Germinal center (tissue), 1 donor: Measurements from ENCODE around the gene DEF6.

Experiments used
- DNase-seq: peaks from one replicate; pipeline ENCODE4 v3.0.0; 2012; ENCODE audit warnings: mixed read lengths, low spot score

The DEF6 gene, protein sequence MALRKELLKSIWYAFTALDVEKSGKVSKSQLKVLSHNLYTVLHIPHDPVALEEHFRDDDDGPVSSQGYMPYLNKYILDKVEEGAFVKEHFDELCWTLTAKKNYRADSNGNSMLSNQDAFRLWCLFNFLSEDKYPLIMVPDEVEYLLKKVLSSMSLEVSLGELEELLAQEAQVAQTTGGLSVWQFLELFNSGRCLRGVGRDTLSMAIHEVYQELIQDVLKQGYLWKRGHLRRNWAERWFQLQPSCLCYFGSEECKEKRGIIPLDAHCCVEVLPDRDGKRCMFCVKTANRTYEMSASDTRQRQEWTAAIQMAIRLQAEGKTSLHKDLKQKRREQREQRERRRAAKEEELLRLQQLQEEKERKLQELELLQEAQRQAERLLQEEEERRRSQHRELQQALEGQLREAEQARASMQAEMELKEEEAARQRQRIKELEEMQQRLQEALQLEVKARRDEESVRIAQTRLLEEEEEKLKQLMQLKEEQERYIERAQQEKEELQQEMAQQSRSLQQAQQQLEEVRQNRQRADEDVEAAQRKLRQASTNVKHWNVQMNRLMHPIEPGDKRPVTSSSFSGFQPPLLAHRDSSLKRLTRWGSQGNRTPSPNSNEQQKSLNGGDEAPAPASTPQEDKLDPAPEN

DNA sequence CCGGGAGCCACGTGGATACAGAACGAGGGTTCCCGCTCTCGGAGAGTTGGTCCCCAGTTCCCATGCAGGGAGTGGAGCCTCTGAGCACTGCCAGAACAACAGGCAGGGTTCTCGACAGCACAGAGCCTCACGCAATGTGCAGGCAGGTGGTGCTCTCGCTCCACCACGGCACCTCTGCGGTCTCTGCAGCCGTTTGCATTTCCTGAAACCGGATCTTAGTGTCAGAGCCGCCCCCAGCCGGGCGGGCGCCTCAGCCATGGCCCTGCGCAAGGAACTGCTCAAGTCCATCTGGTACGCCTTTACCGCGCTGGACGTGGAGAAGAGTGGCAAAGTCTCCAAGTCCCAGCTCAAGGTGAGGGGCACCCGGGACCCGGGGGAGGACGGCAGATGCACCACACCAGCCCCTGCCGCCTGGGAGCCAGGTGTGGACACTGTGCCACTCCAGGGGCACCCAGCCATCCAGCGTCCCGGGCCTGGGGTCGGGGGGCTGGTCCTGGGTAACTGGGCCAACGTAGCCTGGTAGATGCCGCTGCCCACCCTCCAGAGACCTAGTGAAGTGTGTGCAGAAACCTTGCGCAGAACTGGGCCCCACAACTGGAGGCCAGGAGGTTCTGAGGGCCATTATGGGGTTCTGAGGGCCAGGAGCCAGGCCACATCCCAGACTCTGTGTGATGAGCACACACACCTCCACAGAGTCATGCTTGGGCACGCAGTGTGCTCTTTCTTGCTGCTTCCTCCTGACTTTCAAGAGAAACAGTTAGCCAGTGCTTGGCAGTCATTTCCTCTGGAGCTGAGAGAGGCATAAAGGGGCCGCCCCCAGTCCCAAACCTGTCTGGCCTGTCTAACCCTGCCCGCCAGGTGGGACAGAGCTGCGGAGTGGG is at the start of gene DEF6:
Gene DEF6, plus strand, starts transcription at position 218 of the 881 bp plus-strand sequence. Its CDS starts 39 bp downstream, at position 257.
- DNase-seq, result peak; percentile 91

DNA sequence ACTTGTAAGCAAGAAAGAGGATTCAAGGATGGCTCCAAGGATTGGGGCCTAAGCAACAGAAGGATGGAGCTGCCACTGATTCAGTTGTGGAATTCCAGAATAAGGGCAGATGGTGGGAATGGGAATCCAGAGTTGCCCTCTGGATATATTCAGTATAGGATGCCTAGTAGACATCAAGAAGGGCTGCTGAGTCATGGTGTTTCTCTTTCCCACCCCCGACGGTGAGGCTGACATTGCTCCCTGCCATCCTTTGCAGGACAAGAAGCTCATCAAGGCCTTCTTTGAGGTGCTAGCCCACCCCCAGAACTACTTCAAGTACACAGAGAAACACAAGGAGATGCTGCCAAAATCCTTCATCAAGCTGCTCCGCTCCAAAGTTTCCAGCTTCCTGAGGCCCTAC is 49.3 kb upstream of the DEF6 start:
- no peak for DNase-seq

DNA sequence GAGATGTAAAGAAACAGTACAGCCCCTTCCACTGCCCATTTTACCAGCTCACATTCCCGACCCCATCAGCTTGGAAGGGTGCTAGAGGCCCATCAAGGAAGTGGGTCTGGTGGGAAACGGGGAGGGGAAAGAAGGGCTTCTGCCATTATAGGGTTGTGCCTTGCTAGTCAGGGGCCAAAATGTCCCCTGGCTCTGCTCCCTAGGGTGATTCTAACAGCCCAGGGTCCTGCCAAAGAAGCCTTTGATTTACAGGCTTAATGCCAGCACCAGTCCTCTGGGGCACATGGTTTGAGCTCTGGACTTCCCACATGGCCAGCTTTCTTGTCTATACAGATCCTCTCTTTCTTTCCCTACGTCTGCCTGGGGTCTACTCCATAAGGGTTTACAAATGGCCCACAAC is 48.7 kb upstream of the DEF6 start:
- DNase-seq, result no peak

GRCh38 chr6:35251949-35252348 is 45.7 kb upstream of the DEF6 start:
- no peak for DNase-seq

GRCh38 chr6:35253249-35253648 is 44.4 kb upstream of the DEF6 start:
- no peak for DNase-seq

DNA sequence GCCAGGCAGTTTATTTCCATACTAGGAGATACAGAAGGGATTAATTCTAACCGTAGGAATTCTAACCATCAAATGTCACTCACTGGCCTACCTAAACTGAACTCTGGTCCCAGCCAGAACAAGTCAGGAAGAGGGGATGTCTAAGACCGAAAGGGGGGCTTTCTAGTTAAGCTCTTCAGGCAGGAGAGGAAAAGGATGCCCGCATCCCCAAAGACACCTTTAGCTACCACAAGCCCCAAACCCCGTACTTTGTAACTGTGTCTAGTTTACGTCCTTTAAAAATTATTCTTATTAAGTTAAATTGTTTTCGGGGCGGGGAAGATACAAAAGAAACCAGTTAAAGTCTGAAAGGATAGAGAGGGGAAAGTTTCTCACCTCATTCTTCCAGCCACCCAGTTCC is 39.3 kb upstream of the DEF6 start:
- no peak for DNase-seq

- peak; percentile 75 for DNase-seq
Measured at GRCh38 chr6:35258858-35259193, 38.8 kb upstream of the DEF6 start.

- peak; percentile 94 for DNase-seq
Measured at GRCh38 chr6:35259194-35259947, 38.2 kb upstream of the DEF6 start, which contains the start of gene ZNF76. Gene ZNF76, plus strand, starts transcription at chr6:35259735. Its CDS starts 21,417 bp downstream, at chr6:35281152.

DNA sequence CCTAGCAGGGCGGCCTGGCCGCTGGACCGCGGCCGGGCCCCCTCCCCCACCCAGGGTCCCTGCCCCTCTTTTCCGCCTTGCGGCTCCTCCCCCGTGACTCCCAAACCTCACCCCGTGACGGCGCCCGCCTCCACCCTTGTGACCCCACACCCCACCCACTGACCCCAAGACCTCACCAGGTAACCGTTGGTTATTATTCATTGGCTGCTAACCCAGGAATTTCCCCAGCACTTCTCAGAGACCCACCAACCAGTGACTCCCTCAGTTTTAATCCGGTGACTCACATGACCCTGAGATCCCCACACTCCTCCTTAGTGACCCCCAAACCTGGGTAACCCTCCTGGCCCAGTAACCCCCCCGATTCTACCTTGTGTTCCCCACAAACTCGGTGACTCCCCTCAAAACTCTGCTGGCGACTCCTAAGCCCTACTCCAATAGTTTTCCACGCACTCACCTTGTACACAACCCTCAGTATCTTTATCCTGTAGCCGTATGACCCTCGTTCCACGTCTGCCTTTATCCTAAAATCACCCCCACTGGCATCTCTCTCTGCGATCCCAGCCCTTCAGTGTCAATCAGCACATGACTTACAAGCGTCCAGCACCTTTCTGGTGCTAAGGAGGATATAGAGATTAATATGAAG is 37.5 kb upstream of the DEF6 start:
- peak; percentile 77 for DNase-seq

DNA sequence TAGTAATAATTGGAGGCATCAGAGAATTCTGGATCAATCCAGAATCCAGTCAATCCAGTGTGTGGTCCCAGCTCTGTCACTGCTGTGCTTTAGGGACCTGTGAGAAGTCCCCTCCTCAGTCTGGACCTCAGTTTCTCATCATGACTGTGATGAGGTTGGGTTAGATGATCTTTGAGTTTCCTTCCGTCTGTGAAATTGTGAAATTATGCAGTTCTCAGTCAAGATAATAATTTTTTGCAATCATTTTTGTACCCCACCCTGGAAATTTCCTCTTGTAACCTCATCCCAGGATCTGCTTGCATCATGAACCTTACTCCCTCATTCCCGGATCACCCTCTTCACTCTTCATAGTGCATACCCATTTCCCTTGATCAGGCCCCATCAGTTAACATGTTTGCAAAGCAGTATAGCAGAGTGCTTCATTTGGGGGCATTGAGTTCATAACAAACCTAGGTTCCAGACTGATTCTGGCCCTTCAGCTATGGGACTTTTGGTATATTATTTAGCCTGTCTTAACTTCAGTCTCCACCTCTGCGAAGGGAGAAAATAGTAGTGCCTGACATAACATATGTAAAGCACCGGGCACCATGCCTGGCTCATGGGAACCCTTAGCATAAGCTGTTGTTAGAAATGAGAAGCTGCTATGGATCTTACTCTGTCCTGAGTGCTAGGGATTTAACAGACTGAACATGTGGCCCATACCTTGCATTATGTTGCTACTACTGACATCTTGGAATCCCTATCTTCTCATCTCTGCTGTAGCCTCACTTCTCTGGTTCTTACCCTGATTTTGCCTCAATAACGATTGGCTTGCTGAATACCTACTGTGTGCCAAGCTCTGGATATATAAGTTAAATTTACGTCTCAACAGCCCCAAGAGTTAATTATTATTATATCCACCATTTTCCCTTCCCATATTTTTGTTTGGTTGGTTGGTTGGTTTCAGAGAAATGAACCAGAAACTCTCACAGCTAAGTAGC is 36.7 kb upstream of the DEF6 start:
- DNase-seq, result no peak

GRCh38 chr6:35262596-35262995 is 35.0 kb upstream of the DEF6 start:
- no peak for DNase-seq

DNA sequence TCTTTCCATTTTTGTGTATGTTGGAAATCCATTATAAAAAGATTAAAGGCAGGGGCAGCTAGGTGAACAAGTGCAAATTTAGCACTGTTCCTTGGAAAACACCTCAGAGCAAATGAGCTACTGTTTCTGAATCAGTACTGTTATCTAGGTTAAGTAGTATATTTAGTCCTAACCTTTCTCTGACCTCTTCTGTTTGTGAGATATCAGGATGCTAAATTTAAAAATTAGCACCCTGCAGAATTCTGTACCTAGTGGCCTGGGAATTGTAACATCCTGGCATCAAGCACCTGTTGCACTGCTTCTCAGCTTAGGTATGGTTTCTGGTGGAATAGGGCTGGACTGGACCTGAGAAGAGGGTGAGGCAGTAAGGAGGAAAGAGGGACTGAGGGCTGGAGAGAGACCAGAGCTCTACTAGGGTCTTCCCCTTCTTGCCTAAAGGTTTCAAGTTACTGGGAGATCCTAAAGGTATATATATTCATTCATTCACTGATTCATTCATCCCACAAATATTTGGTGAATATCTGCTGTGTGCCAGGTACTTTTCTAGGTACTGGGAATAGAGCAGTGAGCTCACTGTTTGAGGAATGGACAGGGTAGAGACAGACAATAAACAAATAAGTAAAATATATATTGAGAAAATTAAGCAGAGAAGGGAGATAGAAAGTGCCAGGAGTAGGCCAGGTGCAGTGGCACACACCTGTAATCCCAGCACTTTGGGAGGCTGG is 32.9 kb upstream of the DEF6 start:
- DNase-seq, result no peak

GRCh38 chr6:35265523-35265922 is 32.1 kb upstream of the DEF6 start:
- no peak for DNase-seq

GRCh38 chr6:35267446-35267845 is 30.2 kb upstream of the DEF6 start:
- DNase-seq, result no peak

- DNase-seq, result no peak
Measured at GRCh38 chr6:35267897-35268296, 29.7 kb upstream of the DEF6 start.

GRCh38 chr6:35272005-35272404 is 25.6 kb upstream of the DEF6 start:
- no peak for DNase-seq

DNA sequence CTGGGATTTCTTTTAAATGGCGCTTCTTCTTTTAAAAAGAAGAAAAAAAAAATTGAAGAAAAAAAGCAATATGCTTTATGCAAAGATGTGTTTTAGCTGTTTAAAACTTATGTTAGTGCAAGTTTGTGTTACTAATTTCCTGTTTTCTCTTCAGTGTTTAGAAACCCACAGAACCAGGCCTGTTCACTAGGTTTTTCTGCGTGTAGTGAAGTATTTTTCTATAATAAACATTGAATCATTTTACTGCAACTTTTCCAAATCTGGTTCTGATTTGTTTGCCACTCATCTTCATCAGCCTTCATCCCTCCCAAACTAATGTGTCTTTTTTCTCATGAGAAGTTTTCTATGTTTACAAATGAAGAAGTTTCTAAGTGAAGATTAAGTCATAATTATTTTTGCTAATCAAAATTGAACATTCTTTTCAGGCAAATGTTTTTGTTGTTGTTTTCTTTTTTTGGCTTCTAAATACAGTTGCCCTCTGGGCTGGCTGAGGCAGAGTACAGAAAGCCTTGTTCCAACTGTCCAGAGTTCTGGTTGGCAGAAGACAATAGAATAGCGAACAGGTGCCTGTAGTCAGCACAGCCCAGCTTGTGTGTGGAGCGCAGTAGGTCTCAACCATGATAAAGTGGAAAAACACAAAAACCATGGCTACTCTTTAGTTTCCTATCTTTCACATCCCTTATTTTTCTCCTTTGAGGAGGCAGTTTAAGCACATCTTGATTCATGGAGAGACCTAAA is 23.6 kb upstream of the DEF6 start:
- DNase-seq, result no peak

DNA sequence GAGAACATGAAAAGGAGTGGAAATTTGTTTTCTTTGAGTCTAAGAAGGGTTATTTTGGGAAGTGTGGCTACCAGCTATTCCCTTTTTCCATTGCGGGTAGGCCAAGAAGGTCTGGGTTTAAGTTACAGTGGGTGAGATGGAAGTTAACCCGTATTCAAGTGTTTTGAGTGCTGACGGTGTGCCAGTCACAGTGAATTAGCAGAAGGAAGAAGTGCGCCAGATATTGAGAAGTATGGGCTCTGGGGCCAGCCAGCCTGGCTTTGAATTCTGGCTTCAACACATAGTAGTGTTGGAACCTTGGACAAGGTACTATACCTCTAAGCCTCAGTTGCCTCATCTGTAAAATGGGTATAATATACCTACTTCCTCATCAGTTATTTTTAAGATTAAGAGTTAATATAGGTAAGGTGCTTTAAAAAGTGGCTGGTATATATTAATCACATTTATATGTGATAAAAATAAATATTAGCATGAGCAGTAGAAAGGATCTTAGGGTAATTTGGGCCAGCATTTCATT is 21.8 kb upstream of the DEF6 start:
- DNase-seq, result no peak

DNA sequence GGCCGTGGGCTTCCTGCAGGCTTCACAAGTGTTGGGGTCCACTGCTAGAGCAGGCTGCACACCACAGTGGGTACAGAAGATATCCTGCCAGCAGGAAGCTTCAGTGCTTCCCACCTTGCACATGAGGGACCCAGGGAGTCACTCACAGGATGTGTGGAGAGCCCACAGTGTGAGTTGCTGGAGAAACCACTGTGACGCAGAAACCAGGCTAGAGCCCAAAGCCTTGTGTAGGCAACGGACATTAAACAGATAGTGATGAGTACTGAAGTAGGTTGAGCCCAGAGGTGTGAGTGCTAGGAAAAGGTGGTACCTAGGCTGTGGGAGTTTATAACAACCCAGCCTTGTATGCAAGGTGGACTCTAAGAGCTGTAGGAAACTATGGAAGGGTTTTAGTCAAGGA is 18.9 kb upstream of the DEF6 start:
- no peak for DNase-seq
